ENCODE results near the gene TMEM167B.

- TF ChIP-seq POLR2A (IDR thresholded peaks at IDR 0.05; ENCODE audit: low read depth, low read length) (no peak), TAF1 (IDR thresholded peaks at IDR 0.05; ENCODE audit: borderline replicate concordance, low read depth, low read length) (no peak)
Measured at GRCh38 chr1:109046671-109047070, 43.9 kb upstream of the TMEM167B start.
